GM12801 (cell line): Measurements from ENCODE around the gene CLTCL1.

Experiments used
- CTCF ChIP-seq: IDR thresholded peaks from one replicate; pipeline ENCODE4 v1.5.1; 2011; ENCODE audit warnings: control low read depth; ENCODE audit not compliant: insufficient read length; ENCODE audit errors: extremely low read depth

CLTCL1 gene

GRCh38 chr22:19149047-19149883 lies 142.3 kb downstream of the CLTCL1 start:
- no peak for TF ChIP-seq CTCF

GRCh38 chr22:19148417-19149046 lies 143.0 kb downstream of the CLTCL1 start:
- no peak for TF ChIP-seq CTCF

GRCh38 chr22:19147195-19147780 lies 144.2 kb downstream of the CLTCL1 start:
- no peak for TF ChIP-seq CTCF

GRCh38 chr22:19146215-19146968 lies 145.1 kb downstream of the CLTCL1 start:
- TF ChIP-seq CTCF, result no peak

- no peak for TF ChIP-seq CTCF
Measured at GRCh38 chr22:19143967-19144400, 147.5 kb downstream of the CLTCL1 start.

GRCh38 chr22:19143212-19143611 lies 148.3 kb downstream of the CLTCL1 start:
- no peak for TF ChIP-seq CTCF

GRCh38 chr22:19142394-19142793 lies 149.1 kb downstream of the CLTCL1 start:
- no peak for TF ChIP-seq CTCF
